ENCODE data around the gene STT3A.

GRCh38 chr11:125593114-125593820 lies 615 bp downstream of the STT3A start:
- TF ChIP-seq YY1 (IDR thresholded peaks at IDR 0.05) (no peak), RXRA (IDR thresholded peaks at IDR 0.05) (no peak)

All from liver (tissue), 2 donors.